LNCaP clone FGC (cell line): ENCODE measurements around the gene WDR48.

ENCODE experiments used
- DNase-seq: peaks from one replicate; pipeline ENCODE4 v3.0.0-alpha.2; 2011; ENCODE audit warnings: low read depth
- H3K4me3 ChIP-seq: 2 replicates; pipeline ENCODE4 v1.5.1; 2011; ENCODE audit warnings: mild to moderate bottlenecking, low read depth, low read length, control low read depth
- CTCF ChIP-seq: IDR thresholded peaks from 2 replicates; pipeline ENCODE4 v1.5.1; 2012; ENCODE audit warnings: mild to moderate bottlenecking; ENCODE audit not compliant: control insufficient read depth, insufficient read depth; ENCODE audit errors: extremely low read depth

Gene WDR48

GRCh38 chr3:39118079-39118478 is 66.3 kb downstream of the WDR48 start:
- DNase-seq: no peak
- H3K4me3 ChIP-seq: no peak overlapping the region
- no peak for TF ChIP-seq CTCF

GRCh38 chr3:39118931-39119660 is 67.3 kb downstream of the WDR48 start:
- no peak overlapping the region for H3K4me3 ChIP-seq
- no peak for TF ChIP-seq CTCF
- DNase-seq: no peak

- H3K4me3 ChIP-seq: no peak overlapping the region
- TF ChIP-seq CTCF: no peak
- DNase-seq: no peak
These were observed 69.8 kb downstream of the WDR48 start for GRCh38 chr3:39121621-39122020.

GRCh38 chr3:39122813-39123212 is 71.0 kb downstream of the WDR48 start:
- TF ChIP-seq CTCF: no peak
- DNase-seq: no peak
- no peak overlapping the region for H3K4me3 ChIP-seq

GRCh38 chr3:39124876-39125840 is 73.3 kb downstream of the WDR48 start:
- DNase-seq: no peak
- H3K4me3 ChIP-seq: no peak overlapping the region
- TF ChIP-seq CTCF: peak; percentile 53

- H3K4me3 ChIP-seq: no peak overlapping the region
- DNase-seq: no peak
- TF ChIP-seq CTCF: no peak
These were observed 74.2 kb downstream of the WDR48 start for GRCh38 chr3:39125841-39126500.
